Endometrium (tissue), 2 donors: ENCODE data around the gene AIF1L.

Experiments
- FAIRE-seq: peaks from 2 replicates; lab custom pipeline; 2012; peaks lifted over from hg19 to GRCh38; lab: Jason Lieb, UNC
- donor health status: control.
- donor health status: control.

The AIF1L gene

DNA sequence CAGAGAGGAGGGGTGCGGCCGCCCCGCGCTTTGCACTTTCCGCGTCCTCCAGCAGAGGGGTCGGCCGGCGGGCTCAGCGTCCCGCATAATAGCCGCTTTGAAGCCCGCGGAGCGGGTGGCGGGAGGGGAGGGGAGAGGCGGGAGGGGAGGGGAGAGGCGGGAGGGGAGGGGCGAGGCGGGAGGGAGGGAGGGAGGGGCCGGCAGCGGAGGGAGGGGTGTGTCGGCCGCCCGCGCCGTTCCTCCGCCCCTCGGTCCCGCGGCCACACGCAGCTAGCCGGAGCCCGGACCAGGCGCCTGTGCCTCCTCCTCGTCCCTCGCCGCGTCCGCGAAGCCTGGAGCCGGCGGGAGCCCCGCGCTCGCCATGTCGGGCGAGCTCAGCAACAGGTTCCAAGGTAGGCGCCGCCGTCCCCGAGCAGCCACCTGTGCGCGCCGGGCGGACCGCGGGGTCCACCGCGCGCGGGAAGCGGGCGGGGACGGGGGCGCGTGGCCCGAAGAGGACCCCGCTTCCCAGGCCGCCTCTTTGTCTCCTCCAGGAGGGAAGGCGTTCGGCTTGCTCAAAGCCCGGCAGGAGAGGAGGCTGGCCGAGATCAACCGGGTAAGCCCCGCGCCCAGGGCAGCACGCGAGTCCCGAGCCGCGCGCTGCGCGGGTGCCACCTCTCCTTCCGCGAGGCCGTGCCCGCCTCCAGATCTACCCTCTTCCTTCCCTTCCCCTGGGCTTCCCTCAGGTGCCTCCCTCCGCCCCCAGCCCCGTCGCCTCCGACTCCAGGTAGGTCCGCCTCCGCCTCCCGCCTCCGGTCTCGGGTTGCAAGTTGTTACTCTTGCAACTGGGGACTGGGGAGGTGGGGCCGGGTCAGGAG, at the start of gene AIF1L:
TSS of gene AIF1L (plus strand) at position 263 of the 857 bp plus-strand sequence. CDS start at position 362, 99 bp downstream.
- no peak for FAIRE-seq

DNA sequence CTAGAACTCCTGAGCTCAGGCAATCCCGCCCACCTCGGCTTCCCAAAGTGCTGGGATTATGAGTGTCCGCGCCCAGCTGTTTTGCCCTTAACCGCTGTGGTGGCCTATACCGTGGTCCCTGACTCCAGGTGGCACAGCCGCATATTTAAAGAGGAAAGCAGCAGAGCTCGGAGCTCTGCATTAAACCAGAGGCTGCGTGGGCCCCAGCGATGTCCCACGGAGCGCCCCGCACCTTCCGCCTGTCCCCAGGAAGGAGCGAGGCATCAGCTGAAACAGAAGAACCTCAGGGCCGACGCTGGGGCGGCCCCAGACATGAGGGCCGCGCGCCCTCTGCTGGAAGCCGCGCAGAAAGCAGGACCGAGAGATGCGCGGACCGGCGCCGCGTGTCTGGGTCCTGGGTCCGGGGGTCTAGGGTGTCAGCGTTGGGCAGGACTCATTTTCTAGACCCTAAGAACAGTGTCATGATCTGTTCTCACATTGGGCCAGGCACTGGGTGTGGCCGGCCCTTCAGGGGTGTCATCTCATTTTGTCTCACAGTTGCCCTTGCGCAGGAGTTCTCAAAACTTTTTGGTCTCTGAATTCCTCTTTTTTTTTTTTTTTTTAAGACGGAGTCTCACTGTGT, 49.6 kb upstream of the AIF1L start:
- no peak for FAIRE-seq

- no peak for FAIRE-seq
Observed at GRCh38 chr9:131048332-131048731, 48.0 kb upstream of the AIF1L start.

DNA sequence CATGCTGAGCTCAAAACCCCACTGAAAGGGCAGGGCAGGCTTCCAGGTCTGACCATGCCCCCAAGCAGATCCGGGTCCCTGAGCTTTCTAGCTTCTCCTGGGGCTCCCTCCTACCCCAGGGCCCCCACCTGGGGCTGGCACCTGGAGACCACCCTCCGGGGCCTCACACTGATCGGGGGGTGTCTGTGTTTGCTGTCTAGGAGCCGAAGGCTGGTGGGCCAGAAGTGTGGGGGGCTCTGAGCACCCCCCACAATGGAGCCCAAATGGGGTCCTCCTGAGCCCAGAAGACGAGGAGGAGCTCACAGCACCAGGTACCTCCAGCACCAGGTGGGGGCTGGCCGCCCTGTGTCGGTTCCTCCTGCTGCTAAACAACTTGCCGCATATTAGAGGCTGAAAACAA, 47.5 kb upstream of the AIF1L start:
- FAIRE-seq = no peak

DNA sequence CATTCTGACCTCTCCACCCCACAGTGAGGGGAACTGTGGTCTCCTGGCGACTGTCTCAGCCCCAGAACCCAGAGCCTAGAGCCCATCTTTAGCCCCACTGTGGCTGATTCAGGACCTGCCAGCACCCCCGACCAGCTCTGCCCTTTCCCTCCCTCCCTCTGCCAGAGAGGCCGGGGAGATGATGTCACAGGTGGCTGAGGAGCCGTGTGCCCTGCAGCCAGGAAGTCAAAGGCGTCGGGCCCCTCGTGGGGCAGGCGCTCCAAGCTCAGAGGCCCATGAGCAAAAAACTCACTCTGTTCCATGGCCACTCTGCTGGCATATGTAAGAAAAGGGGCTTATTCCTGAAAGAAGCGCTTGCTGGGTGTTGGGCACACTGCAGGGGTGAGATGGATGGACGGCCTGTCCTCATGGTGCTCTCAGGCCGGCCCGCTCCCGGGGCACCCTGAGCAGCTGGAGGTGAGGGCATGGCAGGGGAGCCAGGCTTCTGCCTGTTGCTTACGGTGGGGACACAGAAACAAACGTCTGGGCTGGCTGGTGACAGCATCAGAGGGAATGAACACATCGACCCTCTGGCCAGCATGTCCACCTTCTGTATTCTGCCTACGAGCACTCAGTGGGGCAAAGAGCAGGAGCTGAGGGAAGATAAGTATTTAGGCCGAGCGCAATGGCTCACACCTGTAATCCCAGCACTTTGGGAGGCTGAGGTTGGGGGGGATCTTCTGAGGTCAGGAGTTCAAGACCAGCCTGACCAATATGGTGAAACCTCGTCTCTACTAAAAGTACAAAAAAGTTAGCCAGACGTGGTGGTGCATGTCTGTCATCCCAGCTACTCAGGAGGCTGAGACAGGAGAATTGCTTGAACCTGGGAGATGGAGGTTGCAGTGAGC, 46.3 kb upstream of the AIF1L start:
- no peak for FAIRE-seq

GRCh38 chr9:131050831-131051230, 45.5 kb upstream of the AIF1L start:
- no peak for FAIRE-seq

DNA sequence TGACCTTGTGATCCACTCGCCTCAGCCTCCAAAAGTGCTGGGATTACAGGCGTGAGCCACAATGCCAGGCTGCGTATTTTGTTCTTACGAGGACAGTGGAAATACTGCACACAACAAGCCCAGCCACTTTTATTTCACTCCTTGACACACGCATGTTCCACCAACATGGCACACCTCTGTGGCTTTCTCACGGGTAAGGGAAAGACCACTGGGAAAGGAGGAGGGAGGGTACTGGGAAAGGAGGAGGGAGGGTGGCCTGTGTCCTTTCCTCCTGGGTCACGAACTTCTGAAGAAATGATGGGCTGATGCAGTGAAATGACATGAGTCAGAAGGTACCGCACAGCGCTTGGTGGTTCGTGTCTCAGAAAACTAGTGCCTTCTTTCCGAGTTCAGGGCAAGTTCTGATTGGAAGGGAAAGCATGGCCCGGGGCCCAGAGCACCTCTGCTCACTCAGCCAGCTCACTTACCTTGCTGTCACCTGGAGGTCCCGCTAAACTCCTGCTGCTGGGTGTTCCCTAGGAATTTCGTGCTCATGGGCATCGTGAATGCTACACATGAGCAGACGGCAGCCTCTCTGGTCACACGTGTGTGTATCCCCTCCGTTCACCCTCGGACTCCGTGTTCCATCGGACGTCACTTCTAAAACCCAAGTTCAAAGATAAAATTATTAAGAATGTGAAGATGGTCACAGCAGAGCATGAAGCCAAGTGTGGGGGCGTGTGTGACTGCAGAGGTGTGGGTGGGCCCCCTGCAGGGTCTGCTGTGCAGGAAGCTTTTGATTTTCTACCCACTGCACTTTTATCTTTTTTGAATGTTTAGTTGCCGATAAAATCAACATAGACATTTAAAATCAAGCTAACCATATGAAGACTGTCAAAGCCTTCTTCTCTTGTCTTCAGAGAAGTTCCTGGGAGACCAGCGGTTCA, 44.5 kb upstream of the AIF1L start:
- FAIRE-seq = no peak

GRCh38 chr9:131053896-131054295, 42.4 kb upstream of the AIF1L start:
- FAIRE-seq = no peak

GRCh38 chr9:131056781-131057506, 39.4 kb upstream of the AIF1L start:
- FAIRE-seq = no peak

DNA sequence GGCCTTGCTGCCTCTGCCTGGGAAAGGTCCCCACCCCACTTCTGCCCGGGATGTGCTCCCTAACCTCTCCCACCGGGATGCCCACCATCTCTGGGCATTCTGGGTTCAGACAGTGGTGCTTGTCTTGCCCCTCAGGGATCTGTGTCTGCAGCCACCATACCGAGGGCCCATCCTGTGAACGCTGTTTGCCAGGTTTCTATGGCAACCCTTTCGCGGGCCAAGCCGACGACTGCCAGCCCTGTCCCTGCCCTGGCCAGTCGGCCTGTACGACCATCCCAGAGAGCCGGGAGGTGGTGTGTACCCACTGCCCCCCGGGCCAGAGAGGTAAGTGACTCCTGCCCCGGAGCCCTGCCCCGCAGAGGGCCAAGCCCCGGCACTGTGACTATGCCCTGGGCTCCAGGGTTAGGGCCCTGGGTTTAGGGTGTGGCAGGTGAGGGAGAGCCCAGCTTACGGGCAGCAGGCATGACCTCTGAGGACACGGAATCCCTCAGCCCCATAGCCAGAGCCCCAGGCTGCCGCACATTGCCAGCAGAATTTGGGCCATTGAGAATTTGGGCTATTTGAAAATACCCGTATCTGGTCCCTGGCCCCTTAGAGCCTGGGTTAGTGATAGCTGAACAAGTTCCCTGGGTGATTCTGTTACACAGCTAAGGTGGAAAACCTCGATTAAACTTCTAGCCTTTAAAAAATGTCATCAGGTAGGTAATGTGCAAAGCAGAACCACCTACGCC, 35.3 kb upstream of the AIF1L start:
- FAIRE-seq = no peak

DNA sequence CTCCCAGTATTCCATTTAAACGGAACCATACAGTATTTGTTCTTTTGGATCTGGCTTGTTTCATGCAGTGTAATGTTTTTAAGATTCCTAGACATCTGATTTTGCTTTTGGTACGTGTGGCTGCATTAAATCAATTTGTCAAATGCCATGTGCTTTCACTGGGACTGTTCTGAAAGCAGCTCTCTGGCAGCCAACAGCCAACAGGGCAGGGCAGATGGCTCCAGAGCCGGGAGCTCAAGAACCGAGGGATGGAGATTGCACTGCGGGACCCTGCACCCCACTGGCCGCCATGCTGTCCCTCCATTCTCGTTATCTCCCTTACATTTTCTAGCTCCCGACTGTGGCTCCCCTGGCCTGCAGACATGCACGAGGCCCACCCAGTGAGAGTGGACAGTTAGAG, 33.4 kb upstream of the AIF1L start:
- FAIRE-seq = no peak

DNA sequence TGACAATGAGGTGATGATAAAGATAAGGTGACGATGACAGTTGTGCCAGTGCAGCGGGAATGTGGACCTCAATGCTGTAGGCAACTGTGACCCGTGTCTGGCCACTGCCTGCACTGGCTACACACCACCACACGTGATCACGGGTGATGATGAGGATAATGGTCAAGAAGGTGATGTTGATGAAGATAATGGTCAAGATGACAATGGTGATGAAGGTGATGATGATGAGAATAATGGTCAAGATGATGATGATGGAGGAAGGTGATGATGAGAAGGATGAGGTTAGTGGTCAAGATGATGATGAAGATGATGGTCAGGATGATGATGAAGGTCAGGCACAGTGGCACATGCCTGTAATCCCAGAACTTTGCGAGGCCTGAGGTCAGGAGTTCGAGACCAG, 30.7 kb upstream of the AIF1L start:
- FAIRE-seq = no peak

- FAIRE-seq = no peak
Observed at GRCh38 chr9:131067625-131068024, 28.7 kb upstream of the AIF1L start.

DNA sequence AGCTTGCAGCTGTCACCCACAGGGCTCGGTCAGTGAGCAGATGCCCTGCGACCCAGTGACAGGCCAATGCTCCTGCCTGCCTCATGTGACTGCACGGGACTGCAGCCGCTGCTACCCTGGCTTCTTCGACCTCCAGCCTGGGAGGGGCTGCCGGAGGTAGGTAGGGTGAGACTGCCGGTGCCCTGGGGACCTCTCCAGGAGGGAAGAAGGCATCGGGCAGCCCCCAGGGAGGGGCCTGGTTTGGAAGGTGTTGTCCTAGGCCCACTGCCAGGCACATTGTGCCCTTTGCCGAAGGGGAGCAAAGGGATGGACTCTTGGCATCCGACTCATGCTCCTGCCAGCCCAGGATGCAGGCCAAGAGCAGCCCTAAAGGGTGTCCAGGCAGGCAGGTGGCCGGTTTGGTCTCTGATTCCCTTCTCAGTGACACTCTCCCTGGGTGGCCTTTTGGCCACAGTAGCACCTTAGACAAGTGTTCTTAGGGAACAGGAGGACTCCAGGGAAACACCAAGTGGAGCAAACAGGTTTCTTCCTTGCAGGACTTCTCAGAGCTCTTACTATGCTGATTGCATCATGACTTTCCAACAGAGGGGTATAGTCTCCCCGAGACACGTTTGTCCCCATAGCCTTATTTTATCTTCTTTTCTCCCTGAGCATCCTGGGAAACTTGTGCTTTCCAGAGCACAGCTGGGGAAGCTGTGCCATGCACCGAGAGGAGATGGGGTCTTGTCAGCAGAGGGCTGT, 28.1 kb upstream of the AIF1L start:
- no peak for FAIRE-seq

- FAIRE-seq = no peak
Observed at GRCh38 chr9:131069699-131070098, 26.6 kb upstream of the AIF1L start.

- no peak for FAIRE-seq
Observed at GRCh38 chr9:131072107-131072870, 24.0 kb upstream of the AIF1L start.

DNA sequence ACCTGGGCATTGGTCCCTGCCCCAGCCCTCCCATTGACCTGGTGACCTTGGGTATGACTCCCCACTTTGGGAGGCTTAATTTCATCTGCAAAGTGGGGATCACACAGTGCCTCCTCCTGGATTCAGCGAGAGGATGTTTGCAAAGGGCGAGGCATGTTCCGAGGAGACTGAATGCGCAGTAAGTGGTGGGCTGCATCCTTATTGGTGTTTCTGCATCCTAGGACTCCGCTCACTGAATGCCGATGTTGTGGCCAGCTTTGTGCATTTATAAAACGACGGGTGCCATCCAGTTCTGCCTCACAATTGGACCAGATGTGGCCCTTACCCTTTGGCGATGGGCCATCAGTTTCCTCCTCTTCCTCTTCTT, 23.5 kb upstream of the AIF1L start:
- no peak for FAIRE-seq

- no peak for FAIRE-seq
Observed at GRCh38 chr9:131076347-131077195, 19.8 kb upstream of the AIF1L start.
